BE2C (cell line): ENCODE measurements around the gene AGAP1.

Experiments used
- DNase-seq: peaks from one replicate; pipeline ENCODE4 v3.0.0-alpha.2; 2020
- H3K27me3 ChIP-seq: fragments of 250-450 bp; sonication (Bioruptor Pico); 2 replicates; pipeline ENCODE4 v1.5.1; 2020; ENCODE audit warnings: mild to moderate bottlenecking
- H3K36me3 ChIP-seq: fragments of 250-450 bp; sonication (Bioruptor Pico); 2 replicates; pipeline ENCODE4 v1.5.1; 2020; ENCODE audit warnings: mild to moderate bottlenecking
- H3K4me1 ChIP-seq: fragments of 250-450 bp; sonication (Bioruptor Pico); 2 replicates; pipeline ENCODE4 v1.5.1; 2020
- H3K4me3 ChIP-seq: 2 replicates; pipeline ENCODE4 v1.5.1; 2011; ENCODE audit warnings: low read depth, low read length
- H3K9me3 ChIP-seq: fragments of 250-450 bp; sonication (Bioruptor Pico); 2 replicates; pipeline ENCODE4 v1.5.1; 2020
- CTCF ChIP-seq: IDR thresholded peaks from 2 replicates; pipeline ENCODE4 v1.5.1; 2012; ENCODE audit warnings: mild to moderate bottlenecking, low read depth, low read length

The AGAP1 gene

GRCh38 chr2:236176417-236176816 lies 682.6 kb downstream of the AGAP1 start:
- TF ChIP-seq CTCF = peak; percentile 86
- Histone ChIP-seq H3K27me3 (peaks cover 93% of the 10 kb centered on the region), H3K9me3 (no peaks in the 10 kb centered on the region), H3K4me1 (peaks cover 4% of the 10 kb centered on the region; the same call in 1 of the 2 replicates), H3K36me3 (no peaks in the 10 kb centered on the region), H3K4me3 (no peak overlapping the region)
- DNase-seq = no peak

- H3K36me3 ChIP-seq = no peaks in the 10 kb centered on the region
- H3K4me3 ChIP-seq = no peak overlapping the region
- H3K9me3 ChIP-seq = no peaks in the 10 kb centered on the region
- peaks cover 4% of the 10 kb centered on the region; the same call in 1 of the 2 replicates for H3K4me1 ChIP-seq
- H3K27me3 ChIP-seq = peaks cover 93% of the 10 kb centered on the region
- no peak for DNase-seq
- TF ChIP-seq CTCF = no peak
Observed at GRCh38 chr2:236176951-236177350, 683.1 kb downstream of the AGAP1 start.

DNA sequence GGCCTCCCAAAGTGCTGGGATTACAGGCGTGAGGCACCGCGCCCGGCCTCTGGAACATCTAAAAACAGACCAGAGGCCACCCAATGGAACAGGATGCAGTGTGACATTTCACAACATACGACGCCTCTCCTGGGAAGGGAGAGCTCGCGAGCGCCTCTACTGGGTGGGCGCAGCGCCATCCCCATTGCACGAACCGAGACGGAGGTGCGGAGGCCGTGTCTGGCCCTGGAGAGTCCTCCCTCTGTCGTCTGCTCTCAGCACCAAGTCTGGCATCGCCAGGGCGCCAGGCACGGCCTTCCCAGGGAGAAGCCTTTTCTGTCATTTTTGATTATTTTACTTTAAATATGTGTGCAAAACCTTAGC lies 683.7 kb downstream of the AGAP1 start:
- DNase-seq = peak; percentile 79
- Histone ChIP-seq H3K9me3 (no peaks in the 10 kb centered on the region), H3K36me3 (no peaks in the 10 kb centered on the region), H3K4me3 (peak overlapping the region; percentile 63), H3K27me3 (peaks cover 87% of the 10 kb centered on the region), H3K4me1 (peaks cover 4% of the 10 kb centered on the region; the same call in 1 of the 2 replicates)
- peak; percentile 71 for TF ChIP-seq CTCF

GRCh38 chr2:236177967-236178889 lies 684.4 kb downstream of the AGAP1 start:
- Histone ChIP-seq H3K4me3 (peak overlapping the region; percentile 63), H3K4me1 (peaks cover 4% of the 10 kb centered on the region; the same call in 1 of the 2 replicates), H3K36me3 (no peaks in the 10 kb centered on the region), H3K27me3 (peaks cover 81% of the 10 kb centered on the region), H3K9me3 (no peaks in the 10 kb centered on the region)
- DNase-seq = peak; percentile 78
- TF ChIP-seq CTCF = peak; percentile 79

- peaks cover 81% of the 10 kb centered on the region for H3K27me3 ChIP-seq
- no peak for TF ChIP-seq CTCF
- H3K4me3 ChIP-seq = peak overlapping the region; percentile 63
- H3K9me3 ChIP-seq = no peaks in the 10 kb centered on the region
- peaks cover 4% of the 10 kb centered on the region; the same call in 1 of the 2 replicates for H3K4me1 ChIP-seq
- no peaks in the 10 kb centered on the region for H3K36me3 ChIP-seq
- DNase-seq = no peak
Observed at GRCh38 chr2:236178890-236179235, 685.0 kb downstream of the AGAP1 start.
